Mesothelial cell of epicardium (in vitro differentiated cells): Measurements from ENCODE around the gene TALDO1. TPM values are rescaled to one million over a fixed set of nuclear protein-coding genes. Genes with fewer than 3 reads are reported as not detected.

ENCODE experiments used
- DNase-seq, 2 experiments: peaks; one replicate each; pipeline ENCODE4 v3.0.0; 2021; ENCODE audit warnings: low spot score in 2 of 2; ENCODE audit not compliant: unreplicated experiment in 2 of 2
- H3K27ac Mint-ChIP-seq: 2 replicates; pipeline ENCODE4 v1.8.0; 2021; ENCODE audit warnings: mixed read lengths
- H3K27me3 Mint-ChIP-seq: 2 replicates; pipeline ENCODE4 v1.8.0; 2021; ENCODE audit warnings: low read depth, mixed read lengths
- H3K36me3 Mint-ChIP-seq: 2 replicates; pipeline ENCODE4 v1.8.0; 2021; ENCODE audit warnings: mixed read lengths
- H3K4me1 Mint-ChIP-seq: 2 replicates; pipeline ENCODE4 v1.8.0; 2021; ENCODE audit warnings: mixed read lengths
- H3K4me3 Mint-ChIP-seq: 2 replicates; pipeline ENCODE4 v1.8.0; 2021; ENCODE audit warnings: mild to moderate bottlenecking, moderate library complexity, mixed read lengths
- H3K9me3 Mint-ChIP-seq: 2 replicates; pipeline ENCODE4 v1.8.0; 2021; ENCODE audit warnings: mixed read lengths
- CTCF ChIP-seq: fragments of 200-600 bp; sonication (generic); IDR thresholded peaks from one replicate; pipeline ENCODE4 v1.5.0; 2021; ENCODE audit warnings: antibody characterized with exemption; ENCODE audit not compliant: unreplicated experiment
- total RNA-seq: library from RNA; stranded (reverse); gene quantifications from 3 replicates; pipeline ENCODE4 v1.2.1, GENCODE V29; 2021

Gene TALDO1
- total RNA-seq, 1 donor from 2014 or later: 97.5 TPM

- Mint-ChIP-seq H3K9me3 (no peaks in the 10 kb centered on the region), H3K36me3 (no peaks in the 10 kb centered on the region), H3K4me3 (peak overlapping the region; percentile 73), H3K27me3 (no peaks in the 10 kb centered on the region), H3K27ac (peak overlapping the region; percentile 59), H3K4me1 (peaks cover 14% of the 10 kb centered on the region)
- no peak for DNase-seq
- no peak for TF ChIP-seq CTCF
Measured at GRCh38 chr11:776263-776560, 28.9 kb downstream of the TALDO1 start.

GRCh38 chr11:776561-777287 lies 29.5 kb downstream of the TALDO1 start:
- Mint-ChIP-seq H3K4me1 (peaks cover 14% of the 10 kb centered on the region), H3K27ac (peak overlapping the region; percentile 59), H3K36me3 (no peaks in the 10 kb centered on the region), H3K9me3 (no peaks in the 10 kb centered on the region), H3K4me3 (peak overlapping the region; percentile 73), H3K27me3 (no peaks in the 10 kb centered on the region)
- DNase-seq: peak; percentile 48 to 67
- no peak for TF ChIP-seq CTCF

GRCh38 chr11:777288-778255 lies 30.3 kb downstream of the TALDO1 start, which contains the start of gene GATD1:
TSS of gene GATD1 (minus strand) at chr11:777487. CDS start at chr11:777462, 25 bp downstream.
- no peaks in the 10 kb centered on the region for H3K27me3 Mint-ChIP-seq
- H3K4me3 Mint-ChIP-seq: peak within 1 kb of the TSS; percentile 77
- peak; percentile 94 to 98 for DNase-seq
- no peaks in the 10 kb centered on the region for H3K36me3 Mint-ChIP-seq
- H3K9me3 Mint-ChIP-seq: no peaks in the 10 kb centered on the region
- TF ChIP-seq CTCF: no peak
- H3K4me1 Mint-ChIP-seq: peaks cover 14% of the 10 kb centered on the region
- peak within 1 kb of the TSS; percentile 71 for H3K27ac Mint-ChIP-seq

- Mint-ChIP-seq H3K27me3 (no peaks in the 10 kb centered on the region), H3K36me3 (peaks cover 3% of the 10 kb centered on the region), H3K27ac (no peak overlapping the region), H3K4me3 (peak overlapping the region; percentile 54), H3K9me3 (no peaks in the 10 kb centered on the region), H3K4me1 (peaks cover 26% of the 10 kb centered on the region)
- TF ChIP-seq CTCF: no peak
- no peak for DNase-seq
Measured at GRCh38 chr11:778976-779954, 32.0 kb downstream of the TALDO1 start.

- Mint-ChIP-seq H3K27ac (no peak overlapping the region), H3K4me1 (peaks cover 25% of the 10 kb centered on the region), H3K27me3 (no peaks in the 10 kb centered on the region), H3K36me3 (peaks cover 3% of the 10 kb centered on the region), H3K9me3 (no peaks in the 10 kb centered on the region), H3K4me3 (no peak overlapping the region)
- no peak for TF ChIP-seq CTCF
- no peak for DNase-seq
Measured at GRCh38 chr11:779955-780532, 32.8 kb downstream of the TALDO1 start.
